CD8-positive, alpha-beta memory T cell (primary cell): ENCODE results near the gene TMEM9. TPM values are rescaled to one million over a fixed set of nuclear protein-coding genes. Genes with fewer than 3 reads are reported as not detected.

Experiments used
- CTCF ChIA-PET: fragments of 350-600 bp; sonication (Branson Sonifier 250); formaldehyde crosslinking; loops from one replicate; lab custom pipeline; 2021; ENCODE audit warnings: antibody characterized with exemption; lab: Charles Lee
- POLR2A ChIA-PET: fragments of 350-600 bp; sonication (Branson Sonifier 250); formaldehyde crosslinking; loops from one replicate; lab custom pipeline; 2021; ENCODE audit warnings: antibody characterized with exemption; lab: Charles Lee
- DNase-seq, 5 donors: peaks; one replicate each; pipeline versions ENCODE4 v3.0.0 to v3.0.0-alpha.2; 2020 to 2022; ENCODE audit warnings: mixed read lengths in 1 of 5
- H3K27ac ChIP-seq: one replicate; pipeline ENCODE4 v1.7.0; 2013; ENCODE audit warnings: low read depth, mild to moderate bottlenecking, low read length, moderate library complexity
- H3K27me3 ChIP-seq: 2 replicates; pipeline ENCODE4 v1.7.0; 2013; ENCODE audit warnings: low read length, mild to moderate bottlenecking; ENCODE audit not compliant: insufficient read depth, poor library complexity, severe bottlenecking
- H3K36me3 ChIP-seq: 2 replicates; pipeline ENCODE4 v1.7.0; 2013; ENCODE audit warnings: mild to moderate bottlenecking, low read length, moderate library complexity; ENCODE audit not compliant: insufficient read depth
- H3K4me1 ChIP-seq: 2 replicates; pipeline ENCODE4 v1.7.0; 2013; ENCODE audit warnings: mild to moderate bottlenecking, low read length, moderate library complexity; ENCODE audit not compliant: insufficient read depth
- H3K4me3 ChIP-seq: 2 replicates; pipeline ENCODE4 v1.7.0; 2013; ENCODE audit warnings: mild to moderate bottlenecking, low read length
- H3K9me3 ChIP-seq: 2 replicates; pipeline ENCODE4 v1.7.0; 2013; ENCODE audit warnings: mild to moderate bottlenecking, low read length
- H3K27ac Mint-ChIP-seq, 8 donors: one replicate each; pipeline ENCODE4 v1.8.0; 2020 to 2021; ENCODE audit warnings: mixed read lengths in 8 of 8, mild to moderate bottlenecking in 6 of 8, inconsistent platforms in 3 of 8, moderate library complexity in 3 of 8
- H3K27me3 Mint-ChIP-seq, 2 donors: one replicate each; pipeline ENCODE4 v1.8.0; 2020 to 2021; ENCODE audit warnings: mixed read lengths in 2 of 2, mild to moderate bottlenecking in 1 of 2, moderate library complexity in 1 of 2
- H3K36me3 Mint-ChIP-seq, 3 donors: one replicate each; pipeline ENCODE4 v1.8.0; 2020 to 2021; ENCODE audit warnings: mixed read lengths in 3 of 3, inconsistent platforms in 1 of 3, mild to moderate bottlenecking in 1 of 3
- H3K4me1 Mint-ChIP-seq, 3 donors: one replicate each; pipeline ENCODE4 v1.8.0; 2020 to 2021; ENCODE audit warnings: mixed read lengths in 3 of 3, inconsistent platforms in 1 of 3, mild to moderate bottlenecking in 1 of 3
- H3K4me3 Mint-ChIP-seq, 7 donors: one replicate each; pipeline ENCODE4 v1.8.0; 2020 to 2021; ENCODE audit warnings: mixed read lengths in 7 of 7, mild to moderate bottlenecking in 6 of 7, moderate library complexity in 4 of 7, inconsistent platforms in 2 of 7
- H3K9me3 Mint-ChIP-seq, 5 donors: one replicate each; pipeline ENCODE4 v1.8.0; 2020 to 2022; ENCODE audit warnings: mixed read lengths in 5 of 5, mild to moderate bottlenecking in 3 of 5, moderate library complexity in 2 of 5, inconsistent platforms in 1 of 5
- polyA plus RNA-seq: library from polyadenylated mRNA; unstranded; fragments of 300-500 nt; fragmentation: Illumina TruSeq; gene quantifications from one replicate; pipeline ENCODE4 v1.2.3, GENCODE V29; 2021
- total RNA-seq, 2 experiments: library from RNA; stranded (reverse); gene quantifications; one replicate each; pipeline ENCODE4 v1.2.3, GENCODE V29; 2021

The TMEM9 gene
- total and polyA plus RNA-seq, 3 experiments from 2014 or later: 16.3 to 32.8 (median 17.1) TPM

DNA sequence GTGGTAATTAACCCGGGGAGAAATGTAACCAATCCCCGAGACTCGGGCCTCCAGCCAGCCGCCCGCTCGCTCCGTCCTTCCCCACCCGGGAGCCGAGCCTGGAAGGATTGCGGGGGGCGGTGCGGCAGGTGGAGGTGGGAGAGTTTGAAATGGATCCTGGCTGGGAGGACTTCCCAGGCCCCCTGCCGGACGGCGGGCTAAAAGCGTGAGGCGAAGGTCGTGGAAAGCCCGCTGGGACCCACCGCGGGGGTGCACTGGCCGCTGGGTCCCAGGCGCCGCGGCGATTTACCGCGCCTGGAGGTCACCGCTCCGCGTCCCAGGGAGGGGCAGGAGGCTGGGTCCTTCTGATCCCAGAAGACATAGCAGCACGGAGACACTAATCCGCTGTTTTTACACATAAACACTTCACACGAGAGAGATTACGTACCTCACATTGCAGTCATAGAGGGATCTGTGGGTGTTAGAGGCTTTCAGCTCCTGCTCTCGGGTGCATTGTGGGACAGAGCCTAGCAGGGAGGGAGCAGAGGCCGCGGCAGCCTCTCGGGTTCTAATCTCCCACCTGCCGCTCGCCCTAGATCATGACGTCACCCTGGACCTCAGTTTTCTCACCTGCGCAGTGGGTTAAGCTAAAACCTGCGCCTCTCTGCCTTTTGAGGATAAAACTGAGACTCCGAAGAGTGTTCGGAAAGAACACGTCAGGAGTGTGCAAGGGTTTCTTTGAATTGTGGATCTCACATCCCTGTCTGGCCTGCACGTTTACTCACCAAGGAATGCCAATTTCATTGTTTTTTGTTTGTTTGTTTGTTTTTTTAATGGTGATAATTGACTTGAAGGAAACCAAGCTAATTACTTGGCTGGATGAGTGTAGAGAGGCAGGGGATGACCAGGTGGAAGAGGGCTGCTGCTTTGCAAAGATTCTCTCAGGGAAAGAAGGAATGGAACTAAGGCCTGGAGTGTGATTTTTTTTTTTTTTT is 17.1 kb upstream of the TMEM9 start:
- Mint-ChIP-seq H3K27ac (peak overlapping the region; percentile 80 to 93 (median 90)), H3K4me1 (peaks cover 11 to 19% (median 14%) of the 10 kb centered on the region in 3 donors), H3K36me3 (peaks cover 0 to 1% (median 1%) of the 10 kb centered on the region in 3 donors), H3K4me3 (peak overlapping the region; percentile 85 to 96 (median 87)), H3K9me3 (no peaks in the 10 kb centered on the region), H3K27me3 (peaks cover 3 to 8% of the 10 kb centered on the region in 2 donors)
- Histone ChIP-seq H3K4me1 (no peaks in the 10 kb centered on the region), H3K9me3 (no peaks in the 10 kb centered on the region), H3K27me3 (no peaks in the 10 kb centered on the region), H3K27ac (peak overlapping the region; percentile 73), H3K36me3 (no peaks in the 10 kb centered on the region), H3K4me3 (peak overlapping the region; percentile 57)
- ChIA-PET CTCF (interaction anchor here (1.0 to 2.9 kb wide), 4 partner anchors 9 to 190 kb away, joined by 3 to 10 read pairs (median 3); no protein-coding TSS in a partner anchor), POLR2A (interaction anchor here (0.6 to 1.0 kb wide), 2 partner anchors 16 to 17 kb away, joined by 3 to 4 read pairs; partner anchors contain the start of gene TMEM9)
- peak; percentile 25 to 72 (median 43) for DNase-seq

DNA sequence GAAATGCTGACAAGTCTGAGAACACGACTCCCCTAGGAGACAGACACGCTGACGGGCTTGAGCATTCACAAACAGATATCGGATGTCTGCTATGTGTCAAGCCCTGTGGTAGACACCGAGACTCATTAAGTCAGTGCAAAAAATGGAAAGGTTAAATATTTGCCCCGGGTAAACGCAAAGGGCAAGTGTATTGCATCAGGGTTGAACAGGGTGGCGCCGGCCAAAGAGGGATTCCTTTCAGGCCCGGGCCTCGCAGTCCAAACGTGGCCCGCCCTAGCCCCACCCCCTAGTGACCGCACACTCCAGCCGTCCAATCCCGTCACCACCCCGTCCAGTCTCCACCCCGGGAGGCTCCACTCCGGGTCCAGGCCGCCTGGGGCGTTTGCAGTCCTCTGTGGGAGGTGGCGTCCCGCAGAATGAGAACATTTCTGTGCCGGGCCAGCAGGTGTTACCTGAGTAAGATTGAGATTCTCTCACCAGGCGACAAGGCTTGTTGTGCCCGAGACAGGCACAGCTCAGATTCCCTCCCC is 16.3 kb upstream of the TMEM9 start:
- no peaks in the 10 kb centered on the region for H3K36me3 ChIP-seq
- H3K4me3 Mint-ChIP-seq: peak overlapping the region; percentile 85 to 96 (median 87)
- H3K27ac Mint-ChIP-seq: peak overlapping the region; percentile 83 to 93 (median 90)
- ChIA-PET POLR2A (interaction anchor here (0.6 kb wide), 1 partner anchor 16 kb away, joined by 4 read pairs; the partner anchor contains the start of gene TMEM9), CTCF (interaction anchor here (1.0 to 2.9 kb wide), 3 partner anchors 13 to 189 kb away, joined by 3 to 10 read pairs (median 3); no protein-coding TSS in a partner anchor)
- H3K9me3 ChIP-seq: no peaks in the 10 kb centered on the region
- H3K4me3 ChIP-seq: peak overlapping the region; percentile 57
- H3K27ac ChIP-seq: peak overlapping the region; percentile 73
- peaks cover 0 to 1% (median 1%) of the 10 kb centered on the region in 3 donors for H3K36me3 Mint-ChIP-seq
- no peaks in the 10 kb centered on the region for H3K4me1 ChIP-seq
- no peaks in the 10 kb centered on the region for H3K9me3 Mint-ChIP-seq
- peak; percentile 47 to 86 (median 69) for DNase-seq
- no peaks in the 10 kb centered on the region for H3K27me3 ChIP-seq
- peaks cover 8% of the 10 kb centered on the region in 2 donors for H3K27me3 Mint-ChIP-seq
- H3K4me1 Mint-ChIP-seq: peaks cover 11 to 19% (median 14%) of the 10 kb centered on the region in 3 donors

DNA sequence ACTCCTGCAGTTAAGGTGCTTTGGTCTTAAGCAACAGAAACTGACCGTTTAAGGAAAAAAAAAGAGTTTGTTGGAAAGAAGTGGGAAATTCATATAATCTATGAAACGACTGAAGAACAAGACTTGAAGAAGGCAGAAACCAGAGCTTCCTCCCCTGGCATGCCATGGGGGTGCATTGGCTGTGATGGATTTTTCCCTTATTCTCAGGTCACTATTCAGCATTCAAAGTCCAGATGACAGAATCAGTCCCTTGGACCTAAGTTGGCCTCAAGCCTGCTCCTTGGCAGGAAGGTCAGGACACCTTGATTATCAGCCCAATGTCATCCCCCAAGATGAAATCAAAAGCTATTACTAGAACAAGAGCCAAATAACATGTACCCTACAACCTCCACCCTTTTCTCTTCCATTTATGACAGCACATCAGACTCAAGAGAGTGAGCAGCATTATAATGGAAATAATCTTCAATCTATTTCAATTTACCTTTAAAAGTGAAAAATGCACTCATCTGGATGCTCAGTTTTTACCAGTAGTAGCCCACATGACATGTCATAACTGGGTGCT is 15.8 kb upstream of the TMEM9 start:
- ChIA-PET POLR2A (no interaction called here), CTCF (interaction anchor here (1.1 to 2.9 kb wide), 2 partner anchors 12 to 18 kb away, joined by 3 to 10 read pairs; no protein-coding TSS in a partner anchor)
- H3K4me1 ChIP-seq: no peaks in the 10 kb centered on the region
- DNase-seq: no peak
- H3K9me3 ChIP-seq: no peaks in the 10 kb centered on the region
- no peaks in the 10 kb centered on the region for H3K27me3 ChIP-seq
- no peak overlapping the region for H3K4me3 ChIP-seq
- H3K36me3 ChIP-seq: no peaks in the 10 kb centered on the region
- Mint-ChIP-seq H3K4me1 (peaks cover 11 to 19% (median 14%) of the 10 kb centered on the region in 3 donors), H3K27ac (peak overlapping the region; percentile 83 to 93 (median 90)), H3K9me3 (no peaks in the 10 kb centered on the region), H3K27me3 (peaks cover 8% of the 10 kb centered on the region in 2 donors), H3K36me3 (peaks cover 0 to 1% (median 1%) of the 10 kb centered on the region in 3 donors), H3K4me3 (peak overlapping the region; percentile 85 to 96 (median 87))
- no peak overlapping the region for H3K27ac ChIP-seq

DNA sequence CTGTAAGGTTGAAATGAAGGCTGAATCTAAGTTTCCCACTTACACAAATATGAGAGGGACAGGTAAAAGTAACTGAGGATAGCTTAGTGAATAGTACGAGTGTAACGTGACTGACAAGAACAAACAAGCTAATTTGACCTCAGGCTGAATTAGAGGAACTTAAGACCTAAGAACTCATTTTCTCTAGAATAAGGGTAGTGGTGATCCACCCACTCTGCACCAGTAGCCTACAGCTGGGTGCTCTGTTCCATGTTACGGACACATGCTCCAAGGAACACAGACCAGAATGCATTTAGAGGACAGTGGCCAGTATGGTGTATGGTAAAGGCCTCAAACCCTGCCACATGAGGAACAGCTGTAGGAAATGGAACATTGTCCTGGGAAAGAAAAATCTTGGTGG is 14.9 kb upstream of the TMEM9 start:
- ChIA-PET CTCF (interaction anchor here (1.1 to 2.9 kb wide), 3 partner anchors 11 to 18 kb away, joined by 3 to 10 read pairs (median 3); partner anchors contain the start of gene TMEM9), POLR2A (no interaction called here)
- H3K9me3 ChIP-seq: no peaks in the 10 kb centered on the region
- H3K27ac ChIP-seq: no peak overlapping the region
- no peaks in the 10 kb centered on the region for H3K36me3 ChIP-seq
- H3K36me3 Mint-ChIP-seq: peaks cover 0 to 1% (median 1%) of the 10 kb centered on the region in 3 donors
- H3K4me3 ChIP-seq: no peak overlapping the region
- DNase-seq: no peak
- H3K4me1 Mint-ChIP-seq: peaks cover 11 to 19% (median 14%) of the 10 kb centered on the region in 3 donors
- peak overlapping the region in 2 of 8 donors; percentile 13 to 30 for H3K27ac Mint-ChIP-seq
- H3K27me3 ChIP-seq: no peaks in the 10 kb centered on the region
- H3K9me3 Mint-ChIP-seq: no peaks in the 10 kb centered on the region
- peaks cover 8% of the 10 kb centered on the region in 2 donors for H3K27me3 Mint-ChIP-seq
- no peaks in the 10 kb centered on the region for H3K4me1 ChIP-seq
- H3K4me3 Mint-ChIP-seq: peak overlapping the region in 2 of 7 donors; percentile 61 to 86

DNA sequence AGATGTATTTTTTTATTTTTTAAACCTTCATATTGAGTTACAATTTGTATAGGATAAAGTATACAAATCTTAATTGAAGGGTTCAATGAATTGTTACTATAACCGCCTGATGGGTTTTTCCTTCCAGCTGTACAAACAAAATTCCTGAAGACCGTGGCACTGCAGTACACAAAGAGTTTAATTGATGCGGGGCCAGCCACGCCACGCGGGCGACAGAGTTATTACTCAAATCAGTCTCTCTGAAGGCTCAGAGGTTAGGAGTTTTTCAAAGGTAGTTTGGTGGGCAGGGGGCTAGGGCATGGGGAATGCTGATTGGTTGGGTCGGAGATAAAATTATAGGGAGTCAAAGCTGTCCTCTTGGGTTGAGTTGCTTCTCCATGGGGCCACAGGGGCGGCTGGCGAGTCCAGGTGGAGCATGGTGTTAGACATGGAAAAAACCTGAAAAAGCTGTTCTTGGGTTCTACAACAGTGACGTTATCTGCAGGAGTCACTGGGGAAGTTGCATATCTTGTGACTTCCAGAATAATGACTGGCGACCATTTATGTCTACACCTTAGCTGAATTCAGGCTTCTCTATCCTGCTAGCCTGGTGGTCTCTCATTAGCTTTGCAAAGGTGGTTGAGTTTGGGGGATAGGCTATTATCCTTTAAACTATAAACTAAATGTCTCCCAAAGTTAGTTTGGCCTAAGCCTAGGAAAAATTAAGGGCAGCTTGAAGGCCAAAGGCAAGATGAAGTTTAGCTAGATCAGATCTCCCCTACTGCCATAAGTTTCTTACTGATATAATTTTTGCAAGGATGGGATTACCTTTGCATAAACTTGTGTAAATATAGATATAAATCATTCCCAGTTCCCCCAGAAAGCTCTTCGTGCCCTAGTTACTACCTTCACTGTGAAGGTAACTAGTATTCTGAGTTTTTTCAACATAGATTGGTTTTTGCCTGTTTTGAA is 13.0 kb upstream of the TMEM9 start:
- Histone ChIP-seq H3K9me3 (no peaks in the 10 kb centered on the region), H3K4me1 (no peaks in the 10 kb centered on the region), H3K27me3 (no peaks in the 10 kb centered on the region), H3K27ac (peak overlapping the region; percentile 20), H3K36me3 (no peaks in the 10 kb centered on the region), H3K4me3 (no peak overlapping the region)
- peaks cover 5 to 8% of the 10 kb centered on the region in 2 donors for H3K27me3 Mint-ChIP-seq
- no peaks in the 10 kb centered on the region for H3K9me3 Mint-ChIP-seq
- ChIA-PET POLR2A (no interaction called here), CTCF (interaction anchor here (0.7 to 1.5 kb wide), 3 partner anchors 8 to 19 kb away, joined by 3 to 4 read pairs (median 3); no protein-coding TSS in a partner anchor)
- H3K27ac Mint-ChIP-seq: peak overlapping the region in 1 of 8 donors; percentile 21
- H3K4me1 Mint-ChIP-seq: peaks cover 11 to 19% (median 14%) of the 10 kb centered on the region in 3 donors
- DNase-seq: no peak
- H3K4me3 Mint-ChIP-seq: no peak overlapping the region
- peaks cover 0 to 1% (median 0%) of the 10 kb centered on the region in 3 donors for H3K36me3 Mint-ChIP-seq

DNA sequence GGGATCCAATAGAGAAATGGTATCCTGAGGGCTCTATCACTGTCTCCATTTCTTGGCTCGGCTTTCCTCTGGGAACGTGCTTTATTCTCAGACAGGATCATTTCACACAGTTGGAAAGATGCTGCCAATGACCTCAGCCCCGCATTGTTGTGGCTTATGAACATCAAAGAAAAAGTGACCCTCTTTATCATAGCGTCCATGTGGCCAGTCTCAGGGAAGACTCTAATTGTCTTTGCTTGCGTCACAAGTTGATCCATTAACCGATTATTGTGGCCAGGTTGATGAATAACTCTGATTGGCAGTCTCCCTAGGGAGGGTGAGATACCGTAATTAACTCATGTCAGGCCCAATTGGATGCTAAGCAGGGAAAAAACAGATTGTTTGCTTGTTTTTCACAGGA is 10.4 kb upstream of the TMEM9 start:
- Mint-ChIP-seq H3K27me3 (peaks cover 6 to 16% of the 10 kb centered on the region in 2 donors), H3K9me3 (no peaks in the 10 kb centered on the region), H3K4me1 (no peaks in the 10 kb centered on the region), H3K27ac (no peak overlapping the region), H3K36me3 (no peaks in the 10 kb centered on the region), H3K4me3 (no peak overlapping the region)
- Histone ChIP-seq H3K4me1 (no peaks in the 10 kb centered on the region), H3K27ac (no peak overlapping the region), H3K27me3 (no peaks in the 10 kb centered on the region), H3K36me3 (no peaks in the 10 kb centered on the region), H3K9me3 (no peaks in the 10 kb centered on the region), H3K4me3 (no peak overlapping the region)
- ChIA-PET CTCF (no interaction called here), POLR2A (no interaction called here)
- DNase-seq: no peak

DNA sequence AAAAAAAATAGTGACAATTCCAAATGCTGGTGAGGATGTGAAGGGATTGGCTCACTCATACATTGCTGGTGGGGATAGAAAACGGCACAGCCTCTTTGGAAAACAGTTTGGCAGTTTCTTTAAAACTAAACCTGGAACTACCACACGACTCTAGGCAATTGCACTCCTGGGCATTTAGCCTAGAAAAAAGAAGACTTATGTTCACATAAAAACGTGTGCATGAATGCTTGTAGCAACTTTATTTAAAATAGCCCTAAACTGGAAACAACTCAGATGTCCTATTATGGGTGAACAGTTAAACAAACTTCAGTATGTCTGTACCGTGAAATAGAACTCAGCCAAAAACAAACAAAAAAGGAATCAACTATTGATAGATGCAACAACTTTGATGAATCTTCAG is 9.4 kb upstream of the TMEM9 start:
- no peak overlapping the region for H3K4me3 Mint-ChIP-seq
- CTCF ChIA-PET: no interaction called here
- no peaks in the 10 kb centered on the region for H3K27me3 ChIP-seq

More for the DNA sequence above, 9.4 kb upstream of the TMEM9 start:
- DNase-seq: no peak
- H3K4me3 ChIP-seq: no peak overlapping the region
- Mint-ChIP-seq H3K4me1 (no peaks in the 10 kb centered on the region), H3K36me3 (no peaks in the 10 kb centered on the region), H3K9me3 (no peaks in the 10 kb centered on the region), H3K27me3 (peaks cover 6 to 23% of the 10 kb centered on the region in 2 donors), H3K27ac (no peak overlapping the region)
- no peaks in the 10 kb centered on the region for H3K9me3 ChIP-seq
- no peaks in the 10 kb centered on the region for H3K36me3 ChIP-seq
- H3K4me1 ChIP-seq: no peaks in the 10 kb centered on the region
- H3K27ac ChIP-seq: no peak overlapping the region
- POLR2A ChIA-PET: no interaction called here
